Parathyroid adenoma (tissue), 2 donors: Measurements from ENCODE around the gene STARD13.
"Not testable (repeated sequence)": the region's sequence is repeated elsewhere in the genome, so short reads cannot be mapped to it uniquely, and the experiment has no call there.

Experiments used
- H2AFZ ChIP-seq: fragments of 300-600 bp; sonication (generic); one replicate; pipeline ENCODE4 v1.7.0; 2017; ENCODE audit warnings: antibody characterized with exemption, mild to moderate bottlenecking
- H3K27ac ChIP-seq: fragments of 300-600 bp; sonication (generic); one replicate; pipeline ENCODE4 v1.7.0; 2017
- H3K27me3 ChIP-seq: fragments of 300-600 bp; sonication (generic); one replicate; pipeline ENCODE4 v1.7.0; 2017; ENCODE audit warnings: low read length; ENCODE audit not compliant: control insufficient read depth, insufficient read depth
- H3K36me3 ChIP-seq: fragments of 300-600 bp; sonication (generic); one replicate; pipeline ENCODE4 v1.7.0; 2017; ENCODE audit warnings: low read length; ENCODE audit not compliant: control insufficient read depth, insufficient read depth
- H3K4me1 ChIP-seq: fragments of 300-600 bp; sonication (generic); one replicate; pipeline ENCODE4 v1.7.0; 2017; ENCODE audit warnings: control low read depth
- H3K4me2 ChIP-seq: fragments of 300-600 bp; sonication (generic); one replicate; pipeline ENCODE4 v1.7.0; 2017; ENCODE audit warnings: low read length
- H3K4me3 ChIP-seq: fragments of 300-600 bp; sonication (generic); one replicate; pipeline ENCODE4 v1.7.0; 2017; ENCODE audit warnings: low read depth, low read length
- H3K79me2 ChIP-seq: fragments of 300-600 bp; sonication (generic); one replicate; pipeline ENCODE4 v1.7.0; 2017; ENCODE audit warnings: control low read depth
- H3K9ac ChIP-seq: fragments of 300-600 bp; sonication (generic); one replicate; pipeline ENCODE4 v1.7.0; 2017; ENCODE audit warnings: mild to moderate bottlenecking
- H3K9me3 ChIP-seq: fragments of 300-600 bp; sonication (generic); one replicate; pipeline ENCODE4 v1.7.0; 2017; ENCODE audit warnings: low read length; ENCODE audit not compliant: control insufficient read depth
- TF ChIP-seq, protein P1 (sequence below): fragments of 300-600 bp; sonication (generic); IDR thresholded peaks from one replicate; pipeline ENCODE4 v1.7.0; 2017; ENCODE audit warnings: antibody characterized with exemption, mild to moderate bottlenecking
- donor health status: primary hyperparathyroidism.

STARD13 gene

DNA sequence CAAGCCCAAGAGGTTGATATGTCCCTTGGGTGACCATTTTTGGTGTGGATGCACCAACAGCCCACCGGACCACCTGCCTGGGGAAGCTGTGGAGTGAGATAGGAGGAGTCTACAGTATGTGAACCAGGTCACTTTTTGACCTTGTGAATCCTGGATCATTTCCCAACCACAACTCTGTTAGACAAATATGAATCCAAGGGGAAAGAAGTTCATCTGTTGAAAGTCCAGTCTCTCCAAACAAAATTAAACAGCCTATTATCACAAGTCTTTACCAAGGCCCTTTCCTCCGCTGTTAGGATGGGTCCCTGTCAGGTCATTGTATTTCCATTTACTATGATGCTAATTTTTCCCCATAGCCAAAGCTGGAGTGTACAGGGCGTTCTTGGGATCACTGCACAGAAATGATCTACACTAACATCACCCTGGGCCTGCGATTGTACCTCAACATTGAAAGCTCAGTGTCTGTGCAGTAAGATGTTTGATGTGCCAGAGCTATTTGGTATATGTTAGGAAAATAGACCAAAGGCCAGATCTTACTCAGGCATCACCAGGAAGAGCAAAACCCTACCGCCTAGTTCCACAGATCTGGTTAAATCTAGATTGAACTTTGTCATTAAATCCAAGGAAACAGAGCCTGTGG lies 117.1 kb downstream of the STARD13 start:
- H3K4me1 ChIP-seq: no peaks in the 10 kb centered on the region
- no peaks in the 10 kb centered on the region for H3K36me3 ChIP-seq
- no peak overlapping the region for H3K4me2 ChIP-seq
- TF ChIP-seq, protein P1, sequence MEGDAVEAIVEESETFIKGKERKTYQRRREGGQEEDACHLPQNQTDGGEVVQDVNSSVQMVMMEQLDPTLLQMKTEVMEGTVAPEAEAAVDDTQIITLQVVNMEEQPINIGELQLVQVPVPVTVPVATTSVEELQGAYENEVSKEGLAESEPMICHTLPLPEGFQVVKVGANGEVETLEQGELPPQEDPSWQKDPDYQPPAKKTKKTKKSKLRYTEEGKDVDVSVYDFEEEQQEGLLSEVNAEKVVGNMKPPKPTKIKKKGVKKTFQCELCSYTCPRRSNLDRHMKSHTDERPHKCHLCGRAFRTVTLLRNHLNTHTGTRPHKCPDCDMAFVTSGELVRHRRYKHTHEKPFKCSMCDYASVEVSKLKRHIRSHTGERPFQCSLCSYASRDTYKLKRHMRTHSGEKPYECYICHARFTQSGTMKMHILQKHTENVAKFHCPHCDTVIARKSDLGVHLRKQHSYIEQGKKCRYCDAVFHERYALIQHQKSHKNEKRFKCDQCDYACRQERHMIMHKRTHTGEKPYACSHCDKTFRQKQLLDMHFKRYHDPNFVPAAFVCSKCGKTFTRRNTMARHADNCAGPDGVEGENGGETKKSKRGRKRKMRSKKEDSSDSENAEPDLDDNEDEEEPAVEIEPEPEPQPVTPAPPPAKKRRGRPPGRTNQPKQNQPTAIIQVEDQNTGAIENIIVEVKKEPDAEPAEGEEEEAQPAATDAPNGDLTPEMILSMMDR: no peak
- H3K79me2 ChIP-seq: no peaks in the 10 kb centered on the region
- peak overlapping the region; percentile 32 for H3K27ac ChIP-seq
- no peak overlapping the region for H2AFZ ChIP-seq
- H3K27me3 ChIP-seq: no peaks in the 10 kb centered on the region
- H3K9me3 ChIP-seq: no peaks in the 10 kb centered on the region
- no peak overlapping the region for H3K4me3 ChIP-seq
- H3K9ac ChIP-seq: no peak overlapping the region

DNA sequence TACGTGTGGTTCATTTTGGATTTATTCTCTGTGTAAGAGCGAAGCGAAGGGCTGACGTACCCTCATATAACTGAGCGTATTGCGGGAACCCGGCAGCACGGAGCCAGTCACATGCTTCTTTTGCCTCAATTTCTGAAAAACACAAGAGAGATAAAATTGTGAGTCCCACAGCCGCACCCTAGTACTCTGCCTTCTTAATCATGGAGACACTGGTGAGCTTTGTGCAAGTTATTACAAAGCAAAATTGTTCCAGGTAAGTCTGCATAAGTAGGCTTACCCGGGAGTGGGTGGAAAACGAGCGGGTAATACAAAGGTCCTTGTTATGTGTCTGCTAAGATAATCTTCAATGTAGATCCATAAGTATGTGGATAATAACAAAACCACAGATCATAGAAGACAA lies 118.1 kb downstream of the STARD13 start:
- H3K79me2 ChIP-seq: no peaks in the 10 kb centered on the region
- H3K4me2 ChIP-seq: no peak overlapping the region
- no peaks in the 10 kb centered on the region for H3K9me3 ChIP-seq
- H3K36me3 ChIP-seq: no peaks in the 10 kb centered on the region
- H3K9ac ChIP-seq: no peak overlapping the region
- TF ChIP-seq, protein P1: no peak
- H3K4me1 ChIP-seq: no peaks in the 10 kb centered on the region
- peak overlapping the region; percentile 19 for H3K27ac ChIP-seq
- no peak overlapping the region for H2AFZ ChIP-seq
- no peaks in the 10 kb centered on the region for H3K27me3 ChIP-seq
- no peak overlapping the region for H3K4me3 ChIP-seq

DNA sequence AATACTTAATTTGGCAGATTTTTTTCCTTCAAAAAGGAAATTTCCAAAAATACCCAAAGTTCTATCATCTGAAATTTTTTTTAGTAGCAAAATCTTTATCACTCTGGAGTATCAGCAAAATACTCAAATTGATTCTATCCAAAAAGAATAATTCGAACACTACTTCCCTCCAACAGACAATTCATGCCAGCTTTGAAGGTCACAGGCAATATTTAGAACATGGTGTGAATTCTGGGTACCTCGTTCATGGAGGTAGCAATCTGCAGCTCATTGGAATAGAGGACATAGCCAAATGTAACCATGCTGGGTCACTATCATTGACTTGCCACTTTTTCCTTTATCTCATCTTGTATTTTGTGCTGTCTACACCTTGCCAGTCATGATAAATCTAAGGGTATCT lies 119.8 kb downstream of the STARD13 start:
- Histone ChIP-seq H3K79me2 (no peaks in the 10 kb centered on the region), H3K36me3 (no peaks in the 10 kb centered on the region), H3K4me2 (no peak overlapping the region), H3K27ac (no peak overlapping the region), H3K4me3 (no peak overlapping the region), H2AFZ (no peak overlapping the region), H3K27me3 (no peaks in the 10 kb centered on the region), H3K9ac (no peak overlapping the region), H3K9me3 (no peaks in the 10 kb centered on the region), H3K4me1 (no peaks in the 10 kb centered on the region)
- TF ChIP-seq, protein P1: no peak

DNA sequence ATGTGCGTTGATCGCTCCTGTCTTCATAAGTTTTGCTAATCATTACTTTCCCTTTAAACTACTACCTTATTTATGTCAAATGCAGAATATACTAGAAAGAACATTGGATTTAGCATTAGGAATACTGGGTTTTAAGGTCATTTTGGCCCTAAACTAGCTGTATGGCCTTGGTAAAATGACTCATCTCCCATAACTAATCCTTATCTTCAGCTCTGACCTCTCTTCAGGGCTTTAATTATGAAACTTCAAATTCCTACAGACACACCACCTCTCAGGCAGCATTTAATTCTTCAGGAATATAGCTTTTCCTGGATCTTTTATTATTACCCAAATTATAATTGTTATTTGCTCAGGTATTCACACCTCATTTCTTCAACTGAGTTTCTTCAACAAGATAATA lies 121.2 kb downstream of the STARD13 start:
- Histone ChIP-seq H3K4me1 (no peaks in the 10 kb centered on the region), H3K36me3 (no peaks in the 10 kb centered on the region), H2AFZ (no peak overlapping the region), H3K27ac (no peak overlapping the region), H3K4me3 (no peak overlapping the region), H3K27me3 (no peaks in the 10 kb centered on the region), H3K79me2 (no peaks in the 10 kb centered on the region), H3K9me3 (no peaks in the 10 kb centered on the region), H3K9ac (no peak overlapping the region), H3K4me2 (no peak overlapping the region)
- TF ChIP-seq, protein P1: no peak

DNA sequence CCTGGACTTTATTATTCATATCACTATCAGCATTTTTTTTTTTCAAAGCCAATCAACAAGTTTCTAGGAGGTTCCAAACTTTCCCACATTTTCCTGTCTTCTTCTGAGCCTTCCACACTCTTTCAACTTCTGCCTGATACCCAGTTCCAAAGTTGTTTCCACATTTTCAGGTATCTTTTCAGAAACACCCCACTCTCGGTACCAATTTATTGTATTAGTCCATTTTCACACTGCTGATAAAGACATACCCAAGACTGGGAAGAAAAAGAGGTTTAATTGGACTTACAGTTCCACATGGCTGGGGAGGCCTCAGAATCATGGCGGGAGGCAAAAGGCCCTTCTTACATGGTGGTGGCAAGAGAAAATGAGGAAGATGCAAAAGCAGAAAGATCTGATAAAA lies 122.8 kb downstream of the STARD13 start:
- not testable (repeated sequence) for H3K4me3 ChIP-seq, H2AFZ ChIP-seq, H3K4me2 ChIP-seq, H3K27ac ChIP-seq, H3K9ac ChIP-seq, H3K36me3 ChIP-seq, H3K27me3 ChIP-seq, H3K79me2 ChIP-seq, H3K9me3 ChIP-seq, H3K4me1 ChIP-seq
